GM10266 (cell line): ENCODE measurements around the gene TMEM8B.
"Not testable (repeated sequence)": the region's sequence is repeated elsewhere in the genome, so short reads cannot be mapped to it uniquely, and the experiment has no call there.

Experiments used
- DNase-seq: peaks from one replicate; pipeline ENCODE4 v3.0.0; 2012; ENCODE audit errors: extremely low spot score
- TF ChIP-seq, protein P1 (sequence below): IDR thresholded peaks from 2 replicates; pipeline ENCODE4 v1.5.1; 2012; ENCODE audit warnings: mild to moderate bottlenecking, low read depth; ENCODE audit not compliant: control insufficient read depth, insufficient read depth; ENCODE audit errors: missing control alignments

The TMEM8B gene

GRCh38 chr9:35868933-35869332 is 39.9 kb downstream of the TMEM8B start:
- DNase-seq: no peak
- TF ChIP-seq, protein P1, sequence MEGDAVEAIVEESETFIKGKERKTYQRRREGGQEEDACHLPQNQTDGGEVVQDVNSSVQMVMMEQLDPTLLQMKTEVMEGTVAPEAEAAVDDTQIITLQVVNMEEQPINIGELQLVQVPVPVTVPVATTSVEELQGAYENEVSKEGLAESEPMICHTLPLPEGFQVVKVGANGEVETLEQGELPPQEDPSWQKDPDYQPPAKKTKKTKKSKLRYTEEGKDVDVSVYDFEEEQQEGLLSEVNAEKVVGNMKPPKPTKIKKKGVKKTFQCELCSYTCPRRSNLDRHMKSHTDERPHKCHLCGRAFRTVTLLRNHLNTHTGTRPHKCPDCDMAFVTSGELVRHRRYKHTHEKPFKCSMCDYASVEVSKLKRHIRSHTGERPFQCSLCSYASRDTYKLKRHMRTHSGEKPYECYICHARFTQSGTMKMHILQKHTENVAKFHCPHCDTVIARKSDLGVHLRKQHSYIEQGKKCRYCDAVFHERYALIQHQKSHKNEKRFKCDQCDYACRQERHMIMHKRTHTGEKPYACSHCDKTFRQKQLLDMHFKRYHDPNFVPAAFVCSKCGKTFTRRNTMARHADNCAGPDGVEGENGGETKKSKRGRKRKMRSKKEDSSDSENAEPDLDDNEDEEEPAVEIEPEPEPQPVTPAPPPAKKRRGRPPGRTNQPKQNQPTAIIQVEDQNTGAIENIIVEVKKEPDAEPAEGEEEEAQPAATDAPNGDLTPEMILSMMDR: no peak

DNA sequence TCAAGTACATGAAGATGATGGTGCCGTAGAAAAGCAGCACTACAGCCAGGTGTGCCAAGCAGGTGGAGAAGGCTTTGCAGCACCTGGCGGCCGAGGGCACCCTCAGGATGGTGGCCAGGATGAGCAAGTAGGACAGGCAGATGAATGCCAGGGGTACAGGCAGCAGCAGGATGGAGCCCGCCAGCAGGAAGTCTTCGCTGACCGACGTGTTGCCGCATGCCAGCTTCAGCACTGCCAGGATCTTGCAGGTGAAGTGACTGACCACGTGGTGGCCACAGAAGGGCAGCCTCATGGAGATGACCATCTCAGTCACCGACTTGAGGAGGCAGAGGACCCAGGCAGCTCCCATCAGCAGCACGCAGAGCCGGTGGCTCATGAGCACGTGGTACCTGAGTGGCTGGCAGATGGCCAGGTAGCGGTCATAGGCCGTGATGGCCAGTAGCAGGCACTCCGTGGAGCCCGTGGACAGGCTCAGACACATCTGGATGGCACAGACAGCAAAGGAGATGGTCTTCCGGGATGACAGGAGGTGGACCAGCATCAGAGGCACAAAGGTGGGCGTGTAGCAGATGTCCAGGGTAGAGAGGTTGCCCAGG is 40.7 kb downstream of the TMEM8B start:
- TF ChIP-seq, protein P1: no peak
- no peak for DNase-seq

- DNase-seq: no peak
- TF ChIP-seq, protein P1: no peak
Observed at GRCh38 chr9:35870351-35870923, 41.4 kb downstream of the TMEM8B start, which contains the start of gene OR13J1. Gene OR13J1 (minus strand): TSS chr9:35870401. CDS start chr9:35870401, 0 bp downstream.

GRCh38 chr9:35871545-35871944 is 42.5 kb downstream of the TMEM8B start:
- no peak for DNase-seq
- TF ChIP-seq, protein P1: no peak

DNA sequence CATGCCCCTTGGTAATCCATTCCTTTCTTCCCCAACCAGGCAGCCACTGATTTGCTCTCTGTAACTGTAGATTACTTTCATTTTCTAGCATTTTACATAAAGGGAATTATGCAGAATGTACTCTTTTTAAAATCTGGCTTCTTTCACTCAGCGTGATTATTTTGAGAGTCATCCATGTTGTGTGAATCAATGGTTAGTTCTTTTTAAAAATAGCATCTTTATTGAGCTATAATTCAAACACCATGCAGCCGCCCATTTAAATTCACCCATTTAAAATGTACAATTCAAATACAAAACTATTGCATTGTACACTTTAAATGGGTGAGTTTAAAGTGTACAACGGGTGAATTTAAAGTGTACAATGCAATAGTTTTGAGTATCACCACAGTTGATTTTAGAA is 43.5 kb downstream of the TMEM8B start:
- TF ChIP-seq, protein P1: no peak
- no peak for DNase-seq

DNA sequence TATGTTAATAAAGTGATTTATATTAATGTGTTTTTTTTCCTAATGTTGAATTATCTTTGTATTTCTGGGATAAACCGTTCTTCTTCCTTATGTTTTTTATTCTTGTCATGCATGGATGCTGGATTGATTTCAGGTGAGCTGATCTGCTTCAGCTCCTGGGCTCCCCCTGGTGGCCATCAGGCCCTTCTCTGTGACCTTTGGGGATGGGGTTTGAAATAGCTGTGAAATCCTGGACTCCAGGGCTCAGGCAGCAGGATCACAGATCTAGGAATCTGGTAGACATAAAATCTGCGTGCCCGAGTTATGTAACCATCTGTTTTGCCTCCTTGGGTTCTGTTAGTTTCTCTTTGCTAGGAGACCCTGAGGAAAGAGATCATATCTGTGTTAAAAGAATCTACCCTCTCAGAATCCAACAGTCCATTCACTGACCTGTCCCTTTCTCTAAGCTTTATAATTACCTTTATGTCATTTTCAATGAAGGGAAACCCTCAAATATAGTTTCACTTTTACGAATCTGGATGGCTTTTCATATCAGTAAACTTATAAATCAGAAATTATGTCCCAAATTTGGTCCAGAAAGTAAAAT is 53.3 kb downstream of the TMEM8B start:
- TF ChIP-seq, protein P1: peak; percentile 88
- peak; percentile 75 for DNase-seq

DNA sequence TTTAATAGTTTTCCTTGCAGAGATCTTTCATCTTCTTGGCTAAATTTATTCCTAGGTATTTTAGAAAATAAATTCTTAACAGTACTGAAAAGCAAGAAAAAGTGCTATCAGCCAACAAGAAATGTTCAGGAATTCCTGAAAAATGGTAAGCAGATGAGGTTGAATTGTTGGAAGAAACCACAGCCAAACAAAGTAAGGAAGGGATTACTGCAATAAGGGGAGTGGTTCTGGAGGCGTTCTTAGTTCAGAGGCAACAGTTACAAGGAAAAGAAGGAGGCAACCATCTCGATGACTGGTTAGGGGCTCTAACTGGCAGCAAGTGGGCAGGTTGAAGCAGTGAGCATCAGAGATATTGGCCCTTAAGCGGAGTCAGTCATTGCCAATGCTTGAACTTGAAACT is 54.0 kb downstream of the TMEM8B start:
- DNase-seq: no peak
- TF ChIP-seq, protein P1: no peak

- DNase-seq: not testable (repeated sequence)
Observed at GRCh38 chr9:35884908-35885307, 55.9 kb downstream of the TMEM8B start.
